Gastrocnemius medialis (tissue), 4 donors: ENCODE results near the gene ENO4. TPM values are rescaled to one million over a fixed set of nuclear protein-coding genes. Genes with fewer than 3 reads are reported as not detected.

Experiments used
- ATAC-seq, 2 donors: fragments of 150-250 bp; one replicate each; pipeline ENCODE4 v1.9.1; 2016
- DNase-seq, 2 donors: peaks; one replicate each; pipeline ENCODE4 v3.0.0-alpha.2; 2019
- H3K27ac ChIP-seq, 4 donors: fragments of 200-600 bp; sonication (generic); 1 replicate in 1 of 4; 2 replicates in 3 of 4; pipeline ENCODE4 v1.5.1; 2016 to 2018; ENCODE audit warnings: mild to moderate bottlenecking in 2 of 4, moderate library complexity in 1 of 4
- H3K27me3 ChIP-seq, 3 donors: fragments of 200-600 bp; sonication (generic) in 2 of 3; 1 replicate in 1 of 3; 2 replicates in 2 of 3; pipeline versions ENCODE4 v1.5.1 to v1.6.0; 2016 to 2019; ENCODE audit warnings: mild to moderate bottlenecking in 1 of 3, moderate library complexity in 1 of 3
- H3K36me3 ChIP-seq, 2 donors: fragments of 200-600 bp; sonication (generic) in 1 of 2; one replicate each; pipeline ENCODE4 v1.5.1; 2017 to 2018
- H3K4me1 ChIP-seq, 2 donors: fragments of 200-600 bp; sonication (generic) in 1 of 2; one replicate each; pipeline ENCODE4 v1.5.1; 2016 to 2017; ENCODE audit warnings: mild to moderate bottlenecking in 2 of 2
- H3K4me3 ChIP-seq, 4 donors: fragments of 200-600 bp; sonication (generic) in 3 of 4; 1 replicate in 1 of 4; 2 replicates in 3 of 4; pipeline ENCODE4 v1.5.1; 2016 to 2019; ENCODE audit warnings: mild to moderate bottlenecking in 2 of 4
- H3K9me3 ChIP-seq, 3 donors: fragments of 200-600 bp; sonication (generic) in 2 of 3; 1 replicate in 1 of 3; 2 replicates in 2 of 3; pipeline ENCODE4 v1.5.1; 2016 to 2019
- POLR2A ChIP-seq, 2 donors: fragments of 450-650 bp; IDR thresholded peaks; one replicate each; pipeline ENCODE4 v1.6.1; 2017; ENCODE audit warnings: antibody characterized with exemption in 2 of 2, mild to moderate bottlenecking in 2 of 2, moderate library complexity in 2 of 2
- in situ Hi-C, 4 donors: fragments of 200-750 bp; cut with MboI; loops; one replicate each; pipeline versions ENCODE4 v1.15.0 to v1.8.0; 2017; ENCODE audit warnings: low sequenced_read_pairs in 4 of 4
- intact Hi-C: fragments of 100-400 bp; cut with DNase I; formaldehyde crosslinking; loops from one replicate; pipeline ENCODE4 v1.15.1; 2023; ENCODE audit warnings: low total_unique reads
- total RNA-seq, 4 donors: library from RNA; depleted of rRNA; stranded (reverse); fragments of >200 nt; gene quantifications; one replicate each; pipeline versions ENCODE4 v1.1.0 to v1.2.3, GENCODE V29; 2016
- TF ChIP-seq, protein P1 (sequence below), 5 experiments: fragments of 450-650 bp in 3 of 5; fragments of 200-600 bp in 2 of 5; sonication (generic) in 2 of 5; IDR thresholded peaks in 4 of 5; conservative IDR thresholded peaks in 1 of 5; 1 replicate in 4 of 5; 2 replicates in 1 of 5; pipeline ENCODE4 v1.5.1; 2016 to 2019; ENCODE audit warnings: antibody characterized with exemption in 5 of 5, mild to moderate bottlenecking in 3 of 5, moderate library complexity in 3 of 5

Gene ENO4
- total RNA-seq, 4 donors from 2014 or later, result not detected

DNA sequence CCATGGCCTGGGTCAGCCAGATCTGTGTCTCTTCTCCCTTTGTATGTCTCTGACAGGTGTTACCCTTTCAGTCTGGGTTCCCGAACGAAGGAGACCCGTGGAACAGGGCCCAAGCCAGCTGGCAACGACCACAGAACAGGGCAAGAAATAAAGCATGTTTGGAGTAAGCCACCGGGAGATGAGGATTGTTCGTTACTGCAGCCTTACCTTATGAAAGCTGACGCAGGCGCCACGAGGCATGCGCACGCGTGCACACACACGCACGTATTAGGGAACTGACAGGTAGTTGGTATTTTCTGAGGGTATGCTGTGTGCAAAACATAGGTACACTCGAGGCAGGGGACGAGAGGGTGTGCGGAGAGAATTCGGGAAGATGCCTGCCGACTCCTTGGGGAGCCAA, 46.4 kb upstream of the ENO4 start:
- DNase-seq (no peak), ATAC-seq (no peak)
- Histone ChIP-seq H3K27ac (no peak overlapping the region), H3K4me1 (no peaks in the 10 kb centered on the region), H3K4me3 (no peak overlapping the region), H3K36me3 (no peaks in the 10 kb centered on the region), H3K27me3 (peaks cover 0 to 2% (median 0%) of the 10 kb centered on the region in 3 donors), H3K9me3 (no peaks in the 10 kb centered on the region)
- no peak for TF ChIP-seq POLR2A (IDR thresholded peaks at IDR 0.05)
- TF ChIP-seq, protein P1, sequence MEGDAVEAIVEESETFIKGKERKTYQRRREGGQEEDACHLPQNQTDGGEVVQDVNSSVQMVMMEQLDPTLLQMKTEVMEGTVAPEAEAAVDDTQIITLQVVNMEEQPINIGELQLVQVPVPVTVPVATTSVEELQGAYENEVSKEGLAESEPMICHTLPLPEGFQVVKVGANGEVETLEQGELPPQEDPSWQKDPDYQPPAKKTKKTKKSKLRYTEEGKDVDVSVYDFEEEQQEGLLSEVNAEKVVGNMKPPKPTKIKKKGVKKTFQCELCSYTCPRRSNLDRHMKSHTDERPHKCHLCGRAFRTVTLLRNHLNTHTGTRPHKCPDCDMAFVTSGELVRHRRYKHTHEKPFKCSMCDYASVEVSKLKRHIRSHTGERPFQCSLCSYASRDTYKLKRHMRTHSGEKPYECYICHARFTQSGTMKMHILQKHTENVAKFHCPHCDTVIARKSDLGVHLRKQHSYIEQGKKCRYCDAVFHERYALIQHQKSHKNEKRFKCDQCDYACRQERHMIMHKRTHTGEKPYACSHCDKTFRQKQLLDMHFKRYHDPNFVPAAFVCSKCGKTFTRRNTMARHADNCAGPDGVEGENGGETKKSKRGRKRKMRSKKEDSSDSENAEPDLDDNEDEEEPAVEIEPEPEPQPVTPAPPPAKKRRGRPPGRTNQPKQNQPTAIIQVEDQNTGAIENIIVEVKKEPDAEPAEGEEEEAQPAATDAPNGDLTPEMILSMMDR (IDR thresholded peaks at IDR 0.05 in 4 of 5, conservative IDR thresholded peaks at IDR 0.05 in 1 of 5), result no peak
- in situ Hi-C loops, result no loop called here
- intact Hi-C loops, result no loop called here

DNA sequence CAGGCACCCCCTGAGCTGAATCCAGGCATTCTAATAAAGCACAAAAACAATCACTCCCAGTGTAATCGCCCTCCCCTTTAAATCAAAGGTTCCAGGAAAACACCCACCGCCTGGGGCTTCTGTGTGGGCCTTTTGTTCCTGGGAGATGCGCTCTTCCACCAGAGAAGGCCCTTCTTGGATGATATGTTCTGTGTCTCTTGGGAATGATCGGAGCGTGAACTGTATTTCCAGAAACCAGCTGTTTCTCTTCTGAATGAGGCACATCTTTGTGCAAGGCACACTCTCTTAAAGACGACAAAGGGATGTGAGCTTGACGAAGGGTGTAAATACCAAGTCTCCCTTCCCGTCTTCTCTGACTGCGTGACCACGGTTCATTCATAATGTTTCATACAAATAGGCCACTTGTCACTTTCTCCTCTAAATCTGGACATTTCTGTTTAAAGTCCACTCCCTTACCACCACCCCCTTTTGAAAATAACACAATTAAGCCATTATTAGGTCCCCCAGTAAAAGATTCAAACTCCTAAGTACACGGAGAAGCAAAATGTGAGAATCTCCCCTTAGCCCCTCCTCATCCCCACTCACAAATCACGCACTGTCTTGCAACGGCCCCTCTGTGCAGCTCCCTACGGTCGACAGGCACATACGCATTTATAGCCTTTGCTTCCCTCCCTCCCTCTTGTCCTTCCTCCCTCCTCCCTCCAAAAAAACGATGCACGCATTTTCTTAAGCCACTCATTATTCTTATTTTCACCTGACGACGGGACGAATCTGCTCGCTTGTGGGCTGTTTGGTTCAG, 45.6 kb upstream of the ENO4 start:
- Histone ChIP-seq H3K4me3 (no peak overlapping the region), H3K27ac (no peak overlapping the region), H3K27me3 (peaks cover 0 to 2% (median under 1%) of the 10 kb centered on the region in 3 donors), H3K36me3 (no peaks in the 10 kb centered on the region), H3K4me1 (no peaks in the 10 kb centered on the region), H3K9me3 (no peaks in the 10 kb centered on the region)
- in situ Hi-C loops, result no loop called here
- ATAC-seq, result no peak
- no peak for DNase-seq
- intact Hi-C loops, result no loop called here
- TF ChIP-seq POLR2A (IDR thresholded peaks at IDR 0.05), result no peak
- TF ChIP-seq, protein P1 (IDR thresholded peaks at IDR 0.05 in 4 of 5, conservative IDR thresholded peaks at IDR 0.05 in 1 of 5), result no peak

DNA sequence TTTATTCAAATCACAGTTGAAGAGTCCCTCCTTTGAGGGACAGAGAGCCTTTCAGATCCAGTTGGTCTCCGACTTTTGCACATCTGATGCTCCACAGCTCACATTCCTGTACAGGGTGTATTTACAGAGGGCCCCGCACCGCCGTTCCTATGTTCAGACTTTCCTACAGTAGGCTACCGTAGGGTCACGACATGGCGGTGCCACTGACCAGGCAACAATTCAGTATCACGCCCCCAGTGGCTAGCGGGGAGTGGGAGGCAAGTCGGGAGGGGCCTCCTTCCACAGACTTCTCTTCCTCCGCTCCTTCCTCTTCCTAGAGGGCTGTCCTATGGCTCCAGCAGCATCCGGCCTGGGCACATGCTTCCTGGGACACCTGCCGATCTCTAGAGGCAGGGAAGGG, 40.6 kb upstream of the ENO4 start:
- TF ChIP-seq, protein P1 (IDR thresholded peaks at IDR 0.05 in 4 of 5, conservative IDR thresholded peaks at IDR 0.05 in 1 of 5), result no peak
- no peak for TF ChIP-seq POLR2A (IDR thresholded peaks at IDR 0.05)
- H3K27me3 ChIP-seq, result peaks cover 0 to 12% (median 3%) of the 10 kb centered on the region in 3 donors
- no peak overlapping the region for H3K4me3 ChIP-seq
- no peak for ATAC-seq
- no peaks in the 10 kb centered on the region for H3K9me3 ChIP-seq
- intact Hi-C loops, result no loop called here
- DNase-seq, result no peak
- in situ Hi-C loops, result no loop called here
- no peak overlapping the region for H3K27ac ChIP-seq
- H3K4me1 ChIP-seq, result no peaks in the 10 kb centered on the region
- H3K36me3 ChIP-seq, result no peaks in the 10 kb centered on the region

DNA sequence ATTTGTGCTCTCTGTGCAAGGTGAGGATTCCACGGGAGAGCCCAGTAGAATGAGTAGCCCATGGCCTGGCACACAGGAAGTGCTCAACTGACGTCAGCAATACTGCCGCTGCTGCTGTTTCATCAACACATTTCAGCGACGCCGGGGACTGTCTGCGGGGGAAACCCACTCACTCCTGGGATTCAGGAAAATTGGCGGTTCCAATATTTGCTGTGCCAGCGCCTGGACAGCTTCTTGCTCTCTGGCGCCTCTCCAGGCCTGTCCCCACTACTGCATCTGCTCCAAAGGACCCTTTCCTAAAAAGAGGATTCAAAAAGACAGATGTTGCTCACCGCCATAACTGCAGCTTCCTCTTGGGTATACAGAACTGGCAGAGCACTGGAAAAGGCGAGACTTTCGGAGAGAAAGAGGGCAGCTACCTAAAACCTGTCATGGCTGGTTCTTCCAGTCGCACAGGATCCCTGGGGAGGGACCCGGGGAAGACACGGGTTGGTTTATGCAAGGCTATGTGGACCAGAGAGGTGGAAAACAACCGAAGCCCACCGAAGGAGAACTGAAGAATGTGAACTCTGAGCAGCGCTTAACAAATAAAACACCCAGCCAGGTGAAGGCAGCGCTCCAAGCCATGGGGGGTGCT, 39.7 kb upstream of the ENO4 start:
- Histone ChIP-seq H3K9me3 (no peaks in the 10 kb centered on the region), H3K27me3 (peaks cover 0 to 12% (median 3%) of the 10 kb centered on the region in 3 donors), H3K4me1 (no peaks in the 10 kb centered on the region), H3K27ac (no peak overlapping the region), H3K36me3 (no peaks in the 10 kb centered on the region), H3K4me3 (no peak overlapping the region)
- intact Hi-C loops (no loop called here), in situ Hi-C loops (no loop called here)
- no peak for TF ChIP-seq POLR2A (IDR thresholded peaks at IDR 0.05)
- TF ChIP-seq, protein P1 (IDR thresholded peaks at IDR 0.05 in 4 of 5, conservative IDR thresholded peaks at IDR 0.05 in 1 of 5), result peak in 1 of 5 experiments; percentile 23
- no peak for ATAC-seq
- DNase-seq, result no peak
